Measurements from ENCODE around the gene ALS2CL.
"Not testable (repeated sequence)": the region's sequence is repeated elsewhere in the genome, so short reads cannot be mapped to it uniquely, and the experiment has no call there.

ALS2CL gene

GRCh38 chr3:46693038-46693891 lies at the start of gene ALS2CL:
ALS2CL (minus strand) TSS chr3:46693679; CDS start chr3:46689440, 4,239 bp downstream.
- DNase-seq (ENCODE audit: low read depth in 2 of 2): peak in 1 of 2 donors; percentile 31

GRCh38 chr3:46742992-46743585 lies 49.6 kb upstream of the ALS2CL start:
- DNase-seq (ENCODE audit: low read depth in 2 of 2): no peak

GRCh38 chr3:46739565-46739964 lies 46.1 kb upstream of the ALS2CL start:
- DNase-seq (ENCODE audit: low read depth in 2 of 2): not testable (repeated sequence)

GRCh38 chr3:46737329-46737731 lies 43.9 kb upstream of the ALS2CL start:
- DNase-seq (ENCODE audit: low read depth in 2 of 2): no peak

GRCh38 chr3:46736006-46736872 lies 42.8 kb upstream of the ALS2CL start:
- no peak for DNase-seq (ENCODE audit: low read depth in 2 of 2)

GRCh38 chr3:46734773-46735172 lies 41.3 kb upstream of the ALS2CL start:
- no peak for DNase-seq (ENCODE audit: low read depth in 2 of 2)

GRCh38 chr3:46733026-46733800 lies 39.7 kb upstream of the ALS2CL start:
- no peak for DNase-seq (ENCODE audit: low read depth in 2 of 2)

GRCh38 chr3:46731795-46732194 lies 38.3 kb upstream of the ALS2CL start:
- no peak for DNase-seq (ENCODE audit: low read depth in 2 of 2)

- no peak for DNase-seq (ENCODE audit: low read depth in 2 of 2)
Observed at GRCh38 chr3:46730819-46731218, 37.3 kb upstream of the ALS2CL start.

GRCh38 chr3:46729038-46729437 lies 35.6 kb upstream of the ALS2CL start:
- no peak for DNase-seq (ENCODE audit: low read depth in 2 of 2)

- DNase-seq (ENCODE audit: low read depth in 2 of 2): no peak
Observed at GRCh38 chr3:46725621-46726314, 32.3 kb upstream of the ALS2CL start.

- DNase-seq (ENCODE audit: low read depth in 2 of 2): no peak
Observed at GRCh38 chr3:46724424-46724823, 30.9 kb upstream of the ALS2CL start.

- no peak for DNase-seq (ENCODE audit: low read depth in 2 of 2)
Observed at GRCh38 chr3:46722443-46722842, 29.0 kb upstream of the ALS2CL start.

GRCh38 chr3:46721009-46721408 lies 27.5 kb upstream of the ALS2CL start:
- no peak for DNase-seq (ENCODE audit: low read depth in 2 of 2)

- DNase-seq (ENCODE audit: low read depth in 2 of 2): no peak
Observed at GRCh38 chr3:46719735-46720271, 26.3 kb upstream of the ALS2CL start.

- DNase-seq (ENCODE audit: low read depth in 2 of 2): no peak
Observed at GRCh38 chr3:46719044-46719565, 25.6 kb upstream of the ALS2CL start.

GRCh38 chr3:46717447-46718231 lies 24.2 kb upstream of the ALS2CL start, which contains the start of gene PRSS50:
PRSS50 (minus strand) TSS chr3:46717869; CDS start chr3:46717824, 45 bp downstream.
- no peak for DNase-seq (ENCODE audit: low read depth in 2 of 2)

GRCh38 chr3:46716461-46717441 lies 23.3 kb upstream of the ALS2CL start:
- DNase-seq (ENCODE audit: low read depth in 2 of 2): no peak
